Keratinocyte (primary cell): ENCODE measurements around the gene MAGI1. TPM values are rescaled to one million over a fixed set of nuclear protein-coding genes. Genes with fewer than 3 reads are reported as not detected.

Experiments used
- DNase-seq: peaks from one replicate; pipeline ENCODE4 v3.0.0-alpha.2; 2011; ENCODE audit warnings: low read depth, missing footprints, low spot score
- FAIRE-seq: peaks from 2 replicates; lab custom pipeline; 2011; peaks lifted over from hg19 to GRCh38; lab: Jason Lieb, UNC
- H2AFZ ChIP-seq: 2 replicates; pipeline ENCODE4 v1.6.0; 2012; ENCODE audit warnings: low read length, control low read depth, inconsistent platforms; ENCODE audit not compliant: control insufficient read depth
- H3K27ac ChIP-seq: 2 replicates; pipeline ENCODE4 v1.5.1; 2011; ENCODE audit warnings: low read length; ENCODE audit not compliant: control insufficient read depth, insufficient read depth
- H3K27me3 ChIP-seq: 3 replicates; pipeline ENCODE4 v1.6.0; 2011; ENCODE audit warnings: low read length; ENCODE audit not compliant: control insufficient read depth, insufficient read depth; ENCODE audit errors: extremely low read depth
- H3K36me3 ChIP-seq, 2 experiments: 2 replicates in 1 of 2; 3 replicates in 1 of 2; pipeline ENCODE4 v1.5.1; 2011; ENCODE audit warnings: low read length in 2 of 2, mild to moderate bottlenecking in 1 of 2; ENCODE audit not compliant: control insufficient read depth in 2 of 2, insufficient read depth in 2 of 2; ENCODE audit errors: extremely low read depth in 1 of 2
- H3K4me1 ChIP-seq: 3 replicates; pipeline ENCODE4 v1.5.1; 2011; ENCODE audit warnings: low read length; ENCODE audit not compliant: control insufficient read depth, insufficient read depth; ENCODE audit errors: extremely low read depth
- H3K4me2 ChIP-seq: 3 replicates; pipeline ENCODE4 v1.6.0; 2011; ENCODE audit warnings: low read depth, low read length; ENCODE audit not compliant: control insufficient read depth, insufficient read depth; ENCODE audit errors: extremely low read depth
- H3K4me3 ChIP-seq, 3 experiments: fragments of 200-600 bp in 1 of 3; sonication (generic) in 1 of 3; 2 replicates in 2 of 3; 3 replicates in 1 of 3; pipeline ENCODE4 v1.5.1; 2011 to 2016; ENCODE audit warnings: low read length in 3 of 3, mild to moderate bottlenecking in 3 of 3, control low read depth in 2 of 3, inconsistent platforms in 1 of 3, low read depth in 1 of 3, mixed read lengths in 1 of 3, mixed run types in 1 of 3, moderate library complexity in 1 of 3; ENCODE audit not compliant: control insufficient read depth in 2 of 3, insufficient read depth in 2 of 3; ENCODE audit errors: extremely low read depth in 1 of 3
- H3K79me2 ChIP-seq: 2 replicates; pipeline ENCODE4 v1.6.0; 2012; ENCODE audit warnings: low read length; ENCODE audit not compliant: control insufficient read depth, insufficient read depth
- H3K9ac ChIP-seq: 3 replicates; pipeline ENCODE4 v1.6.0; 2011; ENCODE audit warnings: low read length; ENCODE audit not compliant: control insufficient read depth, insufficient read depth; ENCODE audit errors: extremely low read depth
- H3K9me1 ChIP-seq: 3 replicates; pipeline ENCODE4 v1.6.0; 2011; ENCODE audit warnings: low read length; ENCODE audit not compliant: control insufficient read depth, insufficient read depth; ENCODE audit errors: extremely low read depth
- H3K9me3 ChIP-seq: 2 replicates; pipeline ENCODE4 v1.5.1; 2012; ENCODE audit warnings: low read depth, low read length; ENCODE audit not compliant: control insufficient read depth
- H4K20me1 ChIP-seq: 3 replicates; pipeline ENCODE4 v1.6.0; 2011; ENCODE audit warnings: low read length; ENCODE audit not compliant: control insufficient read depth, insufficient read depth; ENCODE audit errors: extremely low read depth
- CTCF ChIP-seq, 3 experiments: IDR thresholded peaks in 1 of 3; conservative IDR thresholded peaks in 1 of 3; optimal IDR thresholded peaks in 1 of 3; 2 replicates in 2 of 3; 3 replicates in 1 of 3; pipeline versions ENCODE3 to v1.5.1; 2011; ENCODE audit warnings: low read length in 3 of 3, mild to moderate bottlenecking in 3 of 3, moderate library complexity in 2 of 3, control low read depth in 1 of 3, inconsistent platforms in 1 of 3; ENCODE audit not compliant: insufficient read depth in 2 of 3; ENCODE audit errors: extremely low read depth in 1 of 3
- EZH2 ChIP-seq: IDR thresholded peaks from one replicate; pipeline ENCODE4 v1.6.1; 2012; ENCODE audit warnings: inconsistent platforms, mild to moderate bottlenecking, low read length, moderate library complexity
- dilution Hi-C: fragments of 300-500 bp; cut with MboI; formaldehyde crosslinking; loops from one replicate; pipeline ENCODE4 v1.7.0; 2020; ENCODE audit warnings: low sequenced_read_pairs; ENCODE audit not compliant: extremely low pct_ligation_motif_present
- polyA plus RNA-seq, 5 experiments: library from polyadenylated mRNA; depleted of rRNA in 3 of 5; stranded (reverse) in 3 of 5; stranded (forward) in 1 of 5; unstranded in 1 of 5; fragments of >200 nt; gene quantifications; 1 replicate in 1 of 5; 2 replicates in 3 of 5; 3 replicates in 1 of 5; pipeline versions ENCODE4 v1.2.1 to v1.2.3, GENCODE V29; 2011 to 2012; ENCODE audit warnings: missing spikeins in 2 of 5, low read depth in 1 of 5, low replicate concordance in 1 of 5

MAGI1 gene
- polyA plus RNA-seq, 1 donor (not counting 4 experiments of a cell fraction or from before 2014, with no cell fraction given) = 10.9 TPM

- FAIRE-seq (no peak), DNase-seq (no peak)
- H3K4me2 ChIP-seq = no peak overlapping the region
- no peak overlapping the region for H2AFZ ChIP-seq
- no peaks in the 10 kb centered on the region for H3K27me3 ChIP-seq
- H3K4me3 ChIP-seq = no peak overlapping the region
- no peak overlapping the region for H3K9ac ChIP-seq
- H3K36me3 ChIP-seq = no peaks in the 10 kb centered on the region
- no peaks in the 10 kb centered on the region for H3K79me2 ChIP-seq
- no peaks in the 10 kb centered on the region for H3K9me1 ChIP-seq
- no peak overlapping the region for H3K27ac ChIP-seq
- TF ChIP-seq EZH2 (no peak), CTCF (optimal IDR thresholded peaks at IDR 0.05 in 1 of 3, IDR thresholded peaks at IDR 0.05 in 1 of 3, conservative IDR thresholded peaks at IDR 0.05 in 1 of 3; ENCODE audit: extremely low read depth in 1 of 3, insufficient read depth in 2 of 3, low read length in 3 of 3) (no peak)
- no peaks in the 10 kb centered on the region for H4K20me1 ChIP-seq
- dilution Hi-C loops = no loop called here
- H3K4me1 ChIP-seq = no peaks in the 10 kb centered on the region
- H3K9me3 ChIP-seq = no peaks in the 10 kb centered on the region
Observed at GRCh38 chr3:65314269-65314668, 724.4 kb downstream of the MAGI1 start.

- DNase-seq (no peak), FAIRE-seq (no peak)
- H3K4me1 ChIP-seq = no peaks in the 10 kb centered on the region
- H3K79me2 ChIP-seq = no peaks in the 10 kb centered on the region
- TF ChIP-seq EZH2 (no peak), CTCF (optimal IDR thresholded peaks at IDR 0.05 in 1 of 3, IDR thresholded peaks at IDR 0.05 in 1 of 3, conservative IDR thresholded peaks at IDR 0.05 in 1 of 3; ENCODE audit: extremely low read depth in 1 of 3, insufficient read depth in 2 of 3, low read length in 3 of 3) (no peak)
- dilution Hi-C loops = no loop called here
- no peak overlapping the region for H3K27ac ChIP-seq
- H3K36me3 ChIP-seq = no peaks in the 10 kb centered on the region
- no peaks in the 10 kb centered on the region for H4K20me1 ChIP-seq
- H3K9me3 ChIP-seq = no peaks in the 10 kb centered on the region
- no peak overlapping the region for H2AFZ ChIP-seq
- no peaks in the 10 kb centered on the region for H3K27me3 ChIP-seq
- H3K4me3 ChIP-seq = no peak overlapping the region
- no peaks in the 10 kb centered on the region for H3K9me1 ChIP-seq
- no peak overlapping the region for H3K9ac ChIP-seq
- H3K4me2 ChIP-seq = no peak overlapping the region
Observed at GRCh38 chr3:65313666-65314065, 725.1 kb downstream of the MAGI1 start.
